Measurements from ENCODE around the gene COLEC11.

COLEC11 gene

DNA sequence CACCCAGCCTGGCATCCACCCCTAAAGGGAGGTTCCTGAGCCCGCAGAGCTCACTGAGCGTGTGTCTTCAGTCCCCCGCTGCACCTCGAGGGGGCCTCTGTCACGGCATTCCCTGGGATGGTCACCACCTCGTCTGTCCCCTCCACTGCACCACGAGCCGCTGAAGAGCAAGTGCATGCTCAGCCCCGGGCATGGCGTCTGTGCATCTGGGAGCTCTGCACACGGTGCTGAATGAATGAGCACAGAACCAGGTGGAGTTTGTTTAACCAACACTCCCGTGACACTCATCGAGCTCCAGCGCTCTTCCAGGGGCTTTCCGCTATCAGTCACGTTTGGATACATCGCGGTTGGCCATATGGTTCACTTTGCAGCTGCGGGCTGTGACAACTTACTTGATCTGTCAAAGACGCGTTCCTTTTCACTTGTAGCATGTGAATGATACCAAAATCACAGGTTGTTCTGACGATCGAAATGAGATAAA lies 72.3 kb downstream of the COLEC11 start:
- Histone ChIP-seq H3K36me3 (no peaks in the 10 kb centered on the region), H3K4me3 (ENCODE audit: low read depth in 1 of 2, low read length in 1 of 2) (no peak overlapping the region), H3K27ac (no peak overlapping the region), H3K9me3 (no peaks in the 10 kb centered on the region), H3K27me3 (no peaks in the 10 kb centered on the region), H3K4me1 (ENCODE audit: control insufficient read depth in 1 of 2, insufficient read depth in 1 of 2, low read depth in 1 of 2, low read length in 1 of 2) (no peaks in the 10 kb centered on the region)
- TF ChIP-seq, protein P1, sequence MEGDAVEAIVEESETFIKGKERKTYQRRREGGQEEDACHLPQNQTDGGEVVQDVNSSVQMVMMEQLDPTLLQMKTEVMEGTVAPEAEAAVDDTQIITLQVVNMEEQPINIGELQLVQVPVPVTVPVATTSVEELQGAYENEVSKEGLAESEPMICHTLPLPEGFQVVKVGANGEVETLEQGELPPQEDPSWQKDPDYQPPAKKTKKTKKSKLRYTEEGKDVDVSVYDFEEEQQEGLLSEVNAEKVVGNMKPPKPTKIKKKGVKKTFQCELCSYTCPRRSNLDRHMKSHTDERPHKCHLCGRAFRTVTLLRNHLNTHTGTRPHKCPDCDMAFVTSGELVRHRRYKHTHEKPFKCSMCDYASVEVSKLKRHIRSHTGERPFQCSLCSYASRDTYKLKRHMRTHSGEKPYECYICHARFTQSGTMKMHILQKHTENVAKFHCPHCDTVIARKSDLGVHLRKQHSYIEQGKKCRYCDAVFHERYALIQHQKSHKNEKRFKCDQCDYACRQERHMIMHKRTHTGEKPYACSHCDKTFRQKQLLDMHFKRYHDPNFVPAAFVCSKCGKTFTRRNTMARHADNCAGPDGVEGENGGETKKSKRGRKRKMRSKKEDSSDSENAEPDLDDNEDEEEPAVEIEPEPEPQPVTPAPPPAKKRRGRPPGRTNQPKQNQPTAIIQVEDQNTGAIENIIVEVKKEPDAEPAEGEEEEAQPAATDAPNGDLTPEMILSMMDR (IDR thresholded peaks at IDR 0.05), result no peak

DNA sequence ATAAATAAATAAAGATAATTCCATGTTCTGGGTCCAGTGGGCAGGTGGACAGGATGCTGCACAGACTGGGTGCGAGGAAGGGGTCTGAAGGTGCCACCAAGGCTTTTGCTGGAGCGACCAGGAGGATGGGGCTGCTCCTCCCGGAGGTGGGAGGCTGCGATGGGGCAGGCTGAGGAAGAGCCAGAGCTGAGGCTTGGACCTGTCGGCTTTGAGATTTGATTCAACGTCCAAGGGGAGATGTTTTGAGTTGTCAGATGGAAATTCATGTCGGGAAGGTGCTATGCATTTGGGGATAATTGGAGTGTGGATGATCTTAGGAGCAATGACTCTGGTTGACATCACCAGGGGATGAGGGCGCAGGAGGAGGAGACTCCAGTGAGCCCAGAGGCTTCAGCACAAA lies 74.7 kb downstream of the COLEC11 start:
- Histone ChIP-seq H3K27me3 (no peaks in the 10 kb centered on the region), H3K4me3 (ENCODE audit: low read depth in 1 of 2, low read length in 1 of 2) (no peak overlapping the region), H3K27ac (no peak overlapping the region), H3K4me1 (ENCODE audit: control insufficient read depth in 1 of 2, insufficient read depth in 1 of 2, low read depth in 1 of 2, low read length in 1 of 2) (no peaks in the 10 kb centered on the region), H3K9me3 (no peaks in the 10 kb centered on the region), H3K36me3 (no peaks in the 10 kb centered on the region)
- TF ChIP-seq, protein P1 (IDR thresholded peaks at IDR 0.05), result no peak

DNA sequence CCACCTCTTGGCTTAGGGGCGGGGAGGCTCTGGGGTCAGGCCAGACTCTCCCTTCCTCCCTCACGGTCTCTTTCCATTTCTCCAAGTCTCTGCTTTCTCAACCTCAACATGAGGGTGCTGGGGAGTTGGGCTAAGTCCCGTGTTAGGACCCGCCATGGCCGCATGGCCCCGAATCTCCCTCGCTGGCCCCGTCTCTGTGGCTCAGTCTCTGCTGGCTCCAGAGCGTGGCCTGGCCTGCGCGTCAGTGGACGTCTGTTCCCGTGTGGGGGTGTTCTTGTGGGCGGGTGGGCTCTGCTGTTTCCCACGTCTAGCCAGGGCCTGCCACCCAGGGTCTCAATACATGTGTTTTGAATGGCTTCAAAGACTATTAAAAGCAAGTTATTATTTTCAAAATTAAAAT lies 75.5 kb downstream of the COLEC11 start:
- Histone ChIP-seq H3K4me3 (ENCODE audit: low read depth in 1 of 2, low read length in 1 of 2) (no peak overlapping the region), H3K27ac (no peak overlapping the region), H3K36me3 (no peaks in the 10 kb centered on the region), H3K27me3 (no peaks in the 10 kb centered on the region), H3K9me3 (no peaks in the 10 kb centered on the region), H3K4me1 (ENCODE audit: control insufficient read depth in 1 of 2, insufficient read depth in 1 of 2, low read depth in 1 of 2, low read length in 1 of 2) (no peaks in the 10 kb centered on the region)
- TF ChIP-seq, protein P1 (IDR thresholded peaks at IDR 0.05), result no peak

DNA sequence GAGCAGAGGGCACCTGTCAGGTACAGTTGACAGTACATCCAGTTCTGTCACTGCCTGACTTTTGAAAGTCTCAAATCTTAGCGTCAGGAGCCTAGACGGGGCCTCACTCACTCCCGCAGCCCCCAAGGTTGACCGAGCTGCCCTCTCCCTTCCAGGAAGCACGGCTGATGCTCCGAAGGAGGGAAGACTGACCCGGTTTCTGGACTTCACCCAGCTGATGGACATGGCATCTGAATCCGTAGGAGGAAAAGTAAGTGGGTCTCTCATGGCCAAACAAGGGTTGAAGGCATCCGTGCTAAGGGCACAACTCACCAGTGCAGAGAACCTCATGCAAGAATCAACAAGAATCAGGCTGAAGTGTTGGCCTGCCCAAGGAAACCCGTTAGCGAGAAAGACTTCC lies 76.0 kb downstream of the COLEC11 start:
- no peak overlapping the region for H3K4me3 ChIP-seq (ENCODE audit: low read depth in 1 of 2, low read length in 1 of 2)
- no peaks in the 10 kb centered on the region for H3K36me3 ChIP-seq
- no peaks in the 10 kb centered on the region for H3K27me3 ChIP-seq
- TF ChIP-seq, protein P1 (IDR thresholded peaks at IDR 0.05), result no peak
- no peaks in the 10 kb centered on the region for H3K9me3 ChIP-seq
- no peak overlapping the region for H3K27ac ChIP-seq
- no peaks in the 10 kb centered on the region for H3K4me1 ChIP-seq (ENCODE audit: control insufficient read depth in 1 of 2, insufficient read depth in 1 of 2, low read depth in 1 of 2, low read length in 1 of 2)

DNA sequence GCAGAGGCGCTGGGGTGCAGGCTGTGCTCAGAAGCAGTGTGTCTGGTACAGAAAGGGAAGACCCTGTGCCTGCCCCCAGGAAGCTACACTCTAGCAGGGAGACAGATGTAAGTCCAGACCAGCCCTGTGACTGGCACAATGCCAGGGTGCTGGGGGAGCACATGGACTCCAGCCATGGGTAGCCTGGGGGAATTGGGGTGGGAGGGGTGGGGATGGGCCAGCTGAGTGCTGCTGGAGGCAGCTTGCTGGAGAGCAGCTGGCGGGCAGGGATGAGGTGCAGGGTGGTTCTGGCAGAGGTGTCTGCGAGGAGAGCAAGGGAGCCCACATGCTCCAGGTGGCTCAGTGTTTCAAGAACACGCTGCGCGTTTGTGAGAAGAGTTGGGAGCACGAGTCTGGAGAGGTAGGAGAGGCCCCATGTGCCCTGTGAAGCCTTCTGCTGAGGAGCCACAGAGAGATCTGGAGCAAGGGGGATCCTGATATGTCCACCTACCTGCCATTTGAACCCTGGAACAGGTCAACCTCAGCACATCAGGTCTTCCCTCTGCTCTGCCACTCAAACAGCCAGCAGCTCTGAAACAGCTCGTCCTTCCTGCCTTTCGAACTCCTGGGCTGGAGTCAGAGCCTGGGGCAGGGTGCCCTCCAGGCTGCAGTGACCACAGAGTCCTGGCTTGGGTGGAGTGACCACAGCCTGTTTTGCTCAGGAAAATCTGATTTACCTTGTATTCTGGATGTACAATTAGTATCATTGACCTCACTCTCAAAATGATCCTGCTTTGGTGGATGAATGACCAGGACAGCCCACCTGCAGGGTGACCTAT lies 78.2 kb downstream of the COLEC11 start:
- Histone ChIP-seq H3K4me3 (ENCODE audit: low read depth in 1 of 2, low read length in 1 of 2) (no peak overlapping the region), H3K9me3 (no peaks in the 10 kb centered on the region), H3K36me3 (no peaks in the 10 kb centered on the region), H3K27me3 (no peaks in the 10 kb centered on the region), H3K4me1 (ENCODE audit: control insufficient read depth in 1 of 2, insufficient read depth in 1 of 2, low read depth in 1 of 2, low read length in 1 of 2) (no peaks in the 10 kb centered on the region), H3K27ac (no peak overlapping the region)
- TF ChIP-seq, protein P1 (IDR thresholded peaks at IDR 0.05), result no peak
